ENCODE measurements around the gene SRRM2. TPM values are rescaled to one million over a fixed set of nuclear protein-coding genes. Genes with fewer than 3 reads are reported as not detected.
"Not testable (repeated sequence)": the region's sequence is repeated elsewhere in the genome, so short reads cannot be mapped to it uniquely, and the experiment has no call there.

SRRM2 gene
- polyA plus RNA-seq, 3 donors: 19.0 to 1,186 (median 31.8) TPM

DNA sequence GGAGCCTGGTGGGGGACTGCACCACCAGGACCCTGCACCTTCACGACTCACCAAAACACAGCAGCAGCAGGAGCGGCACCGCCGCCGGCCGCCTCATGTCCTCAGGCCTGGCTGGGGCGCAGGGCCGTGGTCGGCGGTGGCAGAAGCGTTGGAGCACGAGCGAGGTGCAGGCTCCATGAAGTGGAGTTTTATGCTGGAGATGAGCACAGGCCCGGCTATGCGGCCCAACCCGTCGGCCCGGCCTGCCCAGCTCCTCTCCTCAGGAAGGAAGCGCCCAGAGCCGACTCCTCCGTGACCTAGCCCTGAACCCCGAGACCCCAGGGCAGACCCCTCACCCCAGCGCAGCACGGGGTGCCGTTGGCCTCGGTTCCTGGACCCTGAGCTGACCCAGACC is 32.4 kb upstream of the SRRM2 start, which contains the start of gene PRSS27:
TSS of gene PRSS27 (minus strand) at position 161 of the 394 bp plus-strand sequence. CDS start at position 97, 64 bp downstream.
- intact Hi-C loops (cut with micrococcal nuclease): loop anchor here in 1 of 2 donors (5.0 kb wide), 1 partner anchor 48 kb away; no protein-coding TSS in a partner anchor
- peak within 1 kb of the TSS; percentile 88 for H2AFZ ChIP-seq (ENCODE audit: insufficient read depth, low read depth, low read length, poor library complexity, severe bottlenecking)
- peak within 1 kb of the TSS in 1 of 2 donors; percentile 61 for H3K27ac ChIP-seq (ENCODE audit: low read depth in 1 of 2, low read length in 2 of 2)
- peak within 1 kb of the TSS; percentile 50 to 79 (median 52) for H3K4me3 ChIP-seq (replicated peaks in 1 of 3; ENCODE audit: low read depth in 2 of 3, low read length in 3 of 3)
- peaks cover 5 to 18% (median 12%) of the 10 kb centered on the region in 3 donors for H3K27me3 Mint-ChIP-seq (ENCODE audit: low read depth in 3 of 3)
- H3K4me1 Mint-ChIP-seq: peaks cover 7% of the 10 kb centered on the region
- H3K36me3 Mint-ChIP-seq: no peaks in the 10 kb centered on the region
- H3K79me2 ChIP-seq (ENCODE audit: insufficient read depth, low read length): no peaks in the 10 kb centered on the region
- H3K36me3 ChIP-seq (replicated peaks in 1 of 2; ENCODE audit: control insufficient read depth in 1 of 2, insufficient read depth in 2 of 2, low read length in 2 of 2): no peaks in the 10 kb centered on the region
- peak within 1 kb of the TSS in 6 of 7 donors; percentile 62 to 93 (median 80) for H3K27ac Mint-ChIP-seq
- H3K4me3 Mint-ChIP-seq: peak within 1 kb of the TSS; percentile 79 to 83
- peaks cover 9 to 22% of the 10 kb centered on the region in 2 donors for H3K4me1 ChIP-seq (ENCODE audit: control insufficient read depth in 1 of 2, insufficient read depth in 2 of 2, low read length in 2 of 2)
- H4K20me1 ChIP-seq (ENCODE audit: insufficient read depth, low read length): no peaks in the 10 kb centered on the region
- TF ChIP-seq, protein P1, sequence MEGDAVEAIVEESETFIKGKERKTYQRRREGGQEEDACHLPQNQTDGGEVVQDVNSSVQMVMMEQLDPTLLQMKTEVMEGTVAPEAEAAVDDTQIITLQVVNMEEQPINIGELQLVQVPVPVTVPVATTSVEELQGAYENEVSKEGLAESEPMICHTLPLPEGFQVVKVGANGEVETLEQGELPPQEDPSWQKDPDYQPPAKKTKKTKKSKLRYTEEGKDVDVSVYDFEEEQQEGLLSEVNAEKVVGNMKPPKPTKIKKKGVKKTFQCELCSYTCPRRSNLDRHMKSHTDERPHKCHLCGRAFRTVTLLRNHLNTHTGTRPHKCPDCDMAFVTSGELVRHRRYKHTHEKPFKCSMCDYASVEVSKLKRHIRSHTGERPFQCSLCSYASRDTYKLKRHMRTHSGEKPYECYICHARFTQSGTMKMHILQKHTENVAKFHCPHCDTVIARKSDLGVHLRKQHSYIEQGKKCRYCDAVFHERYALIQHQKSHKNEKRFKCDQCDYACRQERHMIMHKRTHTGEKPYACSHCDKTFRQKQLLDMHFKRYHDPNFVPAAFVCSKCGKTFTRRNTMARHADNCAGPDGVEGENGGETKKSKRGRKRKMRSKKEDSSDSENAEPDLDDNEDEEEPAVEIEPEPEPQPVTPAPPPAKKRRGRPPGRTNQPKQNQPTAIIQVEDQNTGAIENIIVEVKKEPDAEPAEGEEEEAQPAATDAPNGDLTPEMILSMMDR (IDR thresholded peaks at IDR 0.05): no peak
- H3K9me3 Mint-ChIP-seq: peaks cover 0 to 1% (median 0%) of the 10 kb centered on the region in 7 donors
- DNase-seq: no peak
- peak within 1 kb of the TSS; percentile 69 for H3K9ac ChIP-seq (ENCODE audit: insufficient read depth, low read length, poor library complexity, severe bottlenecking)
- no peaks in the 10 kb centered on the region for H3K9me3 ChIP-seq (replicated peaks in 1 of 2; ENCODE audit: control insufficient read depth in 1 of 2, insufficient read depth in 1 of 2, low read length in 2 of 2)
- WGBS (ENCODE audit: insufficient coverage): 92% methylated on average over 7 of the region's 26 CpGs
- peaks cover 0 to 2% of the 10 kb centered on the region in 2 donors for H3K27me3 ChIP-seq (ENCODE audit: control insufficient read depth in 2 of 2, insufficient read depth in 2 of 2, low read length in 2 of 2)
- H3K4me2 ChIP-seq (replicated peaks; ENCODE audit: extremely low read depth, low read length, poor library complexity, severe bottlenecking): peak within 1 kb of the TSS; percentile 88

- H3K27me3 Mint-ChIP-seq (ENCODE audit: low read depth in 3 of 3): peaks cover 4 to 18% (median 11%) of the 10 kb centered on the region in 3 donors
- peak overlapping the region; percentile 79 to 83 for H3K4me3 Mint-ChIP-seq
- Histone ChIP-seq H3K9ac (ENCODE audit: insufficient read depth, low read length, poor library complexity, severe bottlenecking) (peak overlapping the region; percentile 69), H3K4me3 (replicated peaks in 1 of 3; ENCODE audit: low read depth in 2 of 3, low read length in 3 of 3) (peak overlapping the region; percentile 50 to 79 (median 52)), H3K79me2 (ENCODE audit: insufficient read depth, low read length) (no peaks in the 10 kb centered on the region), H3K4me2 (replicated peaks; ENCODE audit: extremely low read depth, low read length, poor library complexity, severe bottlenecking) (peak overlapping the region; percentile 88), H4K20me1 (ENCODE audit: insufficient read depth, low read length) (no peaks in the 10 kb centered on the region), H3K27me3 (ENCODE audit: control insufficient read depth in 2 of 2, insufficient read depth in 2 of 2, low read length in 2 of 2) (no peaks in the 10 kb centered on the region), H2AFZ (ENCODE audit: insufficient read depth, low read depth, low read length, poor library complexity, severe bottlenecking) (peak overlapping the region; percentile 88), H3K36me3 (replicated peaks in 1 of 2; ENCODE audit: control insufficient read depth in 1 of 2, insufficient read depth in 2 of 2, low read length in 2 of 2) (no peaks in the 10 kb centered on the region), H3K9me3 (replicated peaks in 1 of 2; ENCODE audit: control insufficient read depth in 1 of 2, insufficient read depth in 1 of 2, low read length in 2 of 2) (no peaks in the 10 kb centered on the region), H3K27ac (ENCODE audit: low read depth in 1 of 2, low read length in 2 of 2) (peak overlapping the region in 1 of 2 donors; percentile 61), H3K4me1 (ENCODE audit: control insufficient read depth in 1 of 2, insufficient read depth in 2 of 2, low read length in 2 of 2) (peaks cover 5 to 15% of the 10 kb centered on the region in 2 donors)
- peaks cover 0 to 1% (median 0%) of the 10 kb centered on the region in 7 donors for H3K9me3 Mint-ChIP-seq
- H3K4me1 Mint-ChIP-seq: peaks cover 7% of the 10 kb centered on the region
- peak; percentile 75 to 85 (median 84) for DNase-seq
- H3K27ac Mint-ChIP-seq: peak overlapping the region in 6 of 7 donors; percentile 62 to 93 (median 80)
- TF ChIP-seq, protein P1 (IDR thresholded peaks at IDR 0.05): peak; percentile 98
- 2% methylated on average over 78 of the region's 99 CpGs for WGBS (ENCODE audit: insufficient coverage)
- H3K36me3 Mint-ChIP-seq: no peaks in the 10 kb centered on the region
- intact Hi-C loops (cut with micrococcal nuclease): loop anchor here in 1 of 2 donors (5.0 kb wide), 1 partner anchor 49 kb away; no protein-coding TSS in a partner anchor
Measured at GRCh38 chr16:2720719-2721633, 31.5 kb upstream of the SRRM2 start.

DNA sequence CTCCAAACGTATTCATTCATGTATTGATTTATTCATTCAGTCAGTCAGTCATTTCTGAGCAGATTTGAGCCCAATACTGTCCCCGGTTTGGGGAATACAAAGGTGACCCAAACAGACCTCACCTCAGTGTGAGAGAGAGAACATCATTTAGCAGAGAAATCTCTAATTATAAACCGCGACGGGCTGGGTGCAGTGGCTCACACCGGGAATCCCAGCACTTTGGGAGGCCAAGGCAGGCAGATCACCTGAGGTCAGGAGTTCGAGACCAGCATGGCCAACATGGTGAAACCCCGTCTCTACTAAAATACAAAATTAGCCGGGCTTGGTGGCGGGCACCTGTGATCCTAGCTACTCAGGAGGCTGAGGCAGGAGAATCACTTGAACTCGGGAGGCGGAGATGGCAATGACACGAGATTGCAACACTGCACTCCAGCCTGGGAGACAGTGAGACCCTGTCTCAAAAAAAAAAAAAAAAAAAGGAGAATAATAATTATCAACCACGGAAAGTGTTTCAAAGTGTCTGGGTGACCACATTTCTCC is 30.7 kb upstream of the SRRM2 start:
- H3K36me3 Mint-ChIP-seq; H3K36me3 ChIP-seq (replicated peaks in 1 of 2; ENCODE audit: control insufficient read depth in 1 of 2, insufficient read depth in 2 of 2, low read length in 2 of 2); H3K9me3 Mint-ChIP-seq; H3K4me1 Mint-ChIP-seq; H3K27me3 ChIP-seq (ENCODE audit: control insufficient read depth in 2 of 2, insufficient read depth in 2 of 2, low read length in 2 of 2); H4K20me1 ChIP-seq (ENCODE audit: insufficient read depth, low read length); H3K79me2 ChIP-seq (ENCODE audit: insufficient read depth, low read length); DNase-seq; H3K9me3 ChIP-seq (replicated peaks in 1 of 2; ENCODE audit: control insufficient read depth in 1 of 2, insufficient read depth in 1 of 2, low read length in 2 of 2): not testable (repeated sequence)
- Mint-ChIP-seq H3K27ac (peak overlapping the region in 3 of 7 donors; percentile 19 to 70 (median 50)), H3K27me3 (ENCODE audit: low read depth in 3 of 3) (peaks cover 2 to 16% (median 11%) of the 10 kb centered on the region in 3 donors), H3K4me3 (peak overlapping the region in 1 of 2 donors; percentile 47)
- H3K27ac ChIP-seq (ENCODE audit: low read depth in 1 of 2, low read length in 2 of 2): peak overlapping the region in 1 of 2 donors; percentile 61
- WGBS (ENCODE audit: insufficient coverage): 63% methylated on average over 4 of the region's 14 CpGs
- peak overlapping the region; percentile 88 for H2AFZ ChIP-seq (ENCODE audit: insufficient read depth, low read depth, low read length, poor library complexity, severe bottlenecking)
- peak overlapping the region; percentile 69 for H3K9ac ChIP-seq (ENCODE audit: insufficient read depth, low read length, poor library complexity, severe bottlenecking)
- H3K4me1 ChIP-seq (ENCODE audit: control insufficient read depth in 1 of 2, insufficient read depth in 2 of 2, low read length in 2 of 2): peaks cover 5 to 15% of the 10 kb centered on the region in 2 donors
- H3K4me3 ChIP-seq (replicated peaks in 1 of 3; ENCODE audit: low read depth in 2 of 3, low read length in 3 of 3): peak overlapping the region; percentile 6 to 79 (median 21)
- intact Hi-C loops (cut with micrococcal nuclease): loop anchor here in 1 of 2 donors (5.0 kb wide), 1 partner anchor 49 kb away; no protein-coding TSS in a partner anchor
- peak overlapping the region; percentile 88 for H3K4me2 ChIP-seq (replicated peaks; ENCODE audit: extremely low read depth, low read length, poor library complexity, severe bottlenecking)

All from CD14-positive monocyte (primary cell).